Neural crest cell (in vitro differentiated cells): ENCODE data around the gene MFSD2B. TPM values are rescaled to one million over a fixed set of nuclear protein-coding genes. Genes with fewer than 3 reads are reported as not detected.
A peak's percentile ranks its signal among the peaks of the same experiment; 100 is the strongest.

Experiments used
- DNase-seq: peaks from one replicate; pipeline ENCODE4 v3.0.0; 2021; ENCODE audit warnings: low read depth, mixed read lengths, low spot score
- H3K27ac Mint-ChIP-seq: one replicate; pipeline ENCODE4 v1.8.0; 2021; ENCODE audit warnings: mild to moderate bottlenecking, mixed read lengths; ENCODE audit not compliant: unreplicated experiment
- H3K27me3 Mint-ChIP-seq: 2 replicates; pipeline ENCODE4 v1.8.0; 2021; ENCODE audit warnings: low read depth, mild to moderate bottlenecking, mixed read lengths
- H3K36me3 Mint-ChIP-seq: 2 replicates; pipeline ENCODE4 v1.8.0; 2021; ENCODE audit warnings: low read depth, mild to moderate bottlenecking, mixed read lengths
- H3K4me1 Mint-ChIP-seq: 2 replicates; pipeline ENCODE4 v1.8.0; 2021; ENCODE audit warnings: mixed read lengths
- H3K4me3 Mint-ChIP-seq: one replicate; pipeline ENCODE4 v1.8.0; 2021; ENCODE audit warnings: mild to moderate bottlenecking, mixed read lengths
- H3K9me3 Mint-ChIP-seq: 2 replicates; pipeline ENCODE4 v1.8.0; 2021; ENCODE audit warnings: mixed read lengths
- total RNA-seq: library from RNA; stranded (reverse); gene quantifications from 2 replicates; pipeline ENCODE4 v1.2.1, GENCODE V29; 2021
- TF ChIP-seq, protein P1 (sequence below): fragments of 200-600 bp; sonication (generic); conservative IDR thresholded peaks from 2 replicates; pipeline ENCODE4 v1.5.0; 2021; ENCODE audit warnings: antibody characterized with exemption, mild to moderate bottlenecking

Gene MFSD2B
- total RNA-seq, 1 donor from 2014 or later: 0.47 TPM

DNA sequence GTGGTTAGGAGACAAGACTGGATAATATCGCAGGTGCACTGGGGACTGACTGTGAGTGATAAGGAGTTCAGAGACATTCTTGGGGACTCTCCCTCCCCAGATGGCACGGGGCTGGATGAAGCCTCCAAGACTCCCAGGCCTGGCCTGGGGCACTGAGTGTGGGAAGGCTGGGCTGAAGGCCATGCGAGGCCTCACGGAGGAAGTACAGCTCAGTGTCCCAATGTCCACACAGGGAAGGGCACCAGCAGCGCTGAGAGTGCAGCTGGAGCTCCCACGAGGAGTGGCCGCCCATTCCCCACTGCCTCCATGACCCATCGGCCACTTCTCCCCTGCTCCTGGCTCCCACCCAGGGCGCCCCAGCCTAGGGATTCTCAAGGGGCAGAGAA, 6.5 kb downstream of the MFSD2B start:
- peaks cover 2% of the 10 kb centered on the region for H3K27me3 Mint-ChIP-seq
- H3K36me3 Mint-ChIP-seq: no peaks in the 10 kb centered on the region
- TF ChIP-seq, protein P1, sequence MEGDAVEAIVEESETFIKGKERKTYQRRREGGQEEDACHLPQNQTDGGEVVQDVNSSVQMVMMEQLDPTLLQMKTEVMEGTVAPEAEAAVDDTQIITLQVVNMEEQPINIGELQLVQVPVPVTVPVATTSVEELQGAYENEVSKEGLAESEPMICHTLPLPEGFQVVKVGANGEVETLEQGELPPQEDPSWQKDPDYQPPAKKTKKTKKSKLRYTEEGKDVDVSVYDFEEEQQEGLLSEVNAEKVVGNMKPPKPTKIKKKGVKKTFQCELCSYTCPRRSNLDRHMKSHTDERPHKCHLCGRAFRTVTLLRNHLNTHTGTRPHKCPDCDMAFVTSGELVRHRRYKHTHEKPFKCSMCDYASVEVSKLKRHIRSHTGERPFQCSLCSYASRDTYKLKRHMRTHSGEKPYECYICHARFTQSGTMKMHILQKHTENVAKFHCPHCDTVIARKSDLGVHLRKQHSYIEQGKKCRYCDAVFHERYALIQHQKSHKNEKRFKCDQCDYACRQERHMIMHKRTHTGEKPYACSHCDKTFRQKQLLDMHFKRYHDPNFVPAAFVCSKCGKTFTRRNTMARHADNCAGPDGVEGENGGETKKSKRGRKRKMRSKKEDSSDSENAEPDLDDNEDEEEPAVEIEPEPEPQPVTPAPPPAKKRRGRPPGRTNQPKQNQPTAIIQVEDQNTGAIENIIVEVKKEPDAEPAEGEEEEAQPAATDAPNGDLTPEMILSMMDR: no peak
- H3K9me3 Mint-ChIP-seq: no peaks in the 10 kb centered on the region
- no peak overlapping the region for H3K27ac Mint-ChIP-seq
- no peaks in the 10 kb centered on the region for H3K4me1 Mint-ChIP-seq
- no peak overlapping the region for H3K4me3 Mint-ChIP-seq
- no peak for DNase-seq

DNA sequence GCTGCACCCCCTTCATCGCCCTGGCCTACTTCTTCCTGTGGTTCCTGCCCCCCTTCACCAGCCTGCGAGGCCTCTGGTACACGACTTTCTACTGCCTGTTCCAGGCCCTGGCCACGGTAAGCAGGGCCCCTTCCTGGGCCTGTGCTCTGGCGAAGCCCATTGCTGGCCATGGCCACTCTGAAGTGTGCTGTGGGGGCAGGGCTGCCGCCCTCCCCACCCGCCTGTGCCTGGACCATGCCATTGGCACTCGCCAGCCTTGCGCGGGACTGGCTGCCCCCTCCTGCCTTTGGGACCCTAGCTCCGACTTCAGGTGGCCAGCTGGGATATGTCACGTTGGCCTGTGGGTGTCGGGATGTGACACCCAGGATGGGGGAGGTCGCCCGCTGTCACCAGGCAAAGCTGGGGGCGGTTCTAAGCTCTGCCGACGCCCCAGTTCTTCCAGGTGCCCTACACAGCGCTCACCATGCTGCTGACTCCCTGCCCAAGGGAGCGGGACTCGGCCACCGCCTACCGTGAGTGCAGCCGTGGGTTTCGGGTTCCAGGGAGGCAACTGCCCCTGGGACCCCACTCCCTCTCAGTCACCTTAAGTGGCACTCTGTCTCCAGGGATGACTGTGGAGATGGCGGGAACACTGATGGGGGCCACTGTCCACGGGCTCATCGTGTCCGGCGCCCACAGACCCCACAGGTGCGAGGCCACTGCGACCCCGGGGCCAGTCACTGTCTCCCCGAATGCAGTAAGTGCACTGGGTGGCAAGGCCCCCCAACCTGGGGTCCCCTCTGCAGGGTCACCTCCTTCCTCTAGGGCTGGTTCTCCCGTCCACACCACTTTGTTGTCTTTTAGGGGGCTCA, 7.2 kb downstream of the MFSD2B start:
- no peaks in the 10 kb centered on the region for H3K36me3 Mint-ChIP-seq
- TF ChIP-seq, protein P1: no peak
- DNase-seq: no peak
- H3K27ac Mint-ChIP-seq: peak overlapping the region; percentile 43
- H3K4me3 Mint-ChIP-seq: no peak overlapping the region
- H3K27me3 Mint-ChIP-seq: no peaks in the 10 kb centered on the region
- H3K4me1 Mint-ChIP-seq: no peaks in the 10 kb centered on the region
- H3K9me3 Mint-ChIP-seq: no peaks in the 10 kb centered on the region

- Mint-ChIP-seq H3K9me3 (no peaks in the 10 kb centered on the region), H3K36me3 (peaks cover 2% of the 10 kb centered on the region), H3K4me3 (no peak overlapping the region), H3K27me3 (no peaks in the 10 kb centered on the region), H3K27ac (no peak overlapping the region), H3K4me1 (no peaks in the 10 kb centered on the region)
- TF ChIP-seq, protein P1: no peak
- DNase-seq: no peak
Measured at GRCh38 chr2:24017711-24018110, 7.8 kb downstream of the MFSD2B start.

DNA sequence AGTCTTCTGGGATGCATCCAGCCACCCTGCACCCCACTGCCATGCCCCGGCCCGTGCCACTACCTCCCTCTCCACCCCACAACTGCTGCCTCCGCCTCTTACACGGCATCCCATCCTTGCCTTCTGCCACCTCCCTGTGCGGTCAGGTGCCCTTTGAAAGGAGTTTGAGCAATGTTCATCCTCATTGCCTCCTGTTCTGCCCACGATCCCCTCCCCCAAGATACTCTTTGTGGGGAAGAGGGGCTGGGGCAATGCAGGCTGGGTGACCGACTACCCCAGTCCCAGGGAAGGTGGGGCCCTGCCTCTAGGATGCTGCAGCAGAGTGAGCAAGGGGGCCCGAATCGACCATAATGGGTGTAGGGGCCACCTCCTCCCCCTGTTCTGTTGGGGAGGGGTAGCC, 8.4 kb downstream of the MFSD2B start:
- H3K9me3 Mint-ChIP-seq: no peaks in the 10 kb centered on the region
- no peaks in the 10 kb centered on the region for H3K27me3 Mint-ChIP-seq
- TF ChIP-seq, protein P1: no peak
- no peak for DNase-seq
- H3K4me1 Mint-ChIP-seq: no peaks in the 10 kb centered on the region
- H3K27ac Mint-ChIP-seq: no peak overlapping the region
- H3K4me3 Mint-ChIP-seq: no peak overlapping the region
- H3K36me3 Mint-ChIP-seq: peaks cover 3% of the 10 kb centered on the region

DNA sequence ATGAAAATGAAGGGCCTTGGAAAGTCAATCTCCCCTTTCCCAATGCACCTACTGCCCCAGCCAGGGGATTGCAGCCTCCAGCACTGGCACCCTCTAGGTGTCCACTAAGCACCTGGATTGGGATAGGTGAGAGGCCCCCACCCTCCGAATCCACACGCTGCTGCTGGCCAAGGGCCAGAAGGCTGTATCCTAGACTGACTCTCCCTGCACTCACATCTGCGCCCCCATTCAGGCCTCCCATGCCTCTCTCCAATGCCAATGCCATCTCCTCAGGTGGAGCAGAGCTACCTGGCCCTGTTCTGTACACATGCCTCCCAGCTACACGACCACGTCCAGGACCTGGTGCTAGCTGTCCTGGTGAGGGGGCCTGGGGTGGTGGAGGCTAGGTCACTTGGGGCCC, 9.8 kb downstream of the MFSD2B start:
- Mint-ChIP-seq H3K9me3 (no peaks in the 10 kb centered on the region), H3K27me3 (no peaks in the 10 kb centered on the region), H3K27ac (no peak overlapping the region), H3K4me3 (no peak overlapping the region), H3K4me1 (no peaks in the 10 kb centered on the region), H3K36me3 (peaks cover 7% of the 10 kb centered on the region)
- no peak for DNase-seq
- TF ChIP-seq, protein P1: no peak
